ENCODE data around the gene IFNA13.

- TF ChIP-seq, protein P1, sequence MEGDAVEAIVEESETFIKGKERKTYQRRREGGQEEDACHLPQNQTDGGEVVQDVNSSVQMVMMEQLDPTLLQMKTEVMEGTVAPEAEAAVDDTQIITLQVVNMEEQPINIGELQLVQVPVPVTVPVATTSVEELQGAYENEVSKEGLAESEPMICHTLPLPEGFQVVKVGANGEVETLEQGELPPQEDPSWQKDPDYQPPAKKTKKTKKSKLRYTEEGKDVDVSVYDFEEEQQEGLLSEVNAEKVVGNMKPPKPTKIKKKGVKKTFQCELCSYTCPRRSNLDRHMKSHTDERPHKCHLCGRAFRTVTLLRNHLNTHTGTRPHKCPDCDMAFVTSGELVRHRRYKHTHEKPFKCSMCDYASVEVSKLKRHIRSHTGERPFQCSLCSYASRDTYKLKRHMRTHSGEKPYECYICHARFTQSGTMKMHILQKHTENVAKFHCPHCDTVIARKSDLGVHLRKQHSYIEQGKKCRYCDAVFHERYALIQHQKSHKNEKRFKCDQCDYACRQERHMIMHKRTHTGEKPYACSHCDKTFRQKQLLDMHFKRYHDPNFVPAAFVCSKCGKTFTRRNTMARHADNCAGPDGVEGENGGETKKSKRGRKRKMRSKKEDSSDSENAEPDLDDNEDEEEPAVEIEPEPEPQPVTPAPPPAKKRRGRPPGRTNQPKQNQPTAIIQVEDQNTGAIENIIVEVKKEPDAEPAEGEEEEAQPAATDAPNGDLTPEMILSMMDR (IDR thresholded peaks at IDR 0.05; ENCODE audit: low read depth, low read length), result peak; percentile 58
- TF ChIP-seq POLR2A (IDR thresholded peaks at IDR 0.05; ENCODE audit: extremely low read depth, insufficient read length) (no peak), MAX (IDR thresholded peaks at IDR 0.05; ENCODE audit: low read depth, low read length) (no peak), MYC (IDR thresholded peaks at IDR 0.05; ENCODE audit: low read depth, low read length) (no peak)
These were observed 41.2 kb downstream of the IFNA13 start for GRCh38 chr9:21326526-21327139.

Data from NB4 (cell line).